CD4-positive, alpha-beta T cell treated with Interleukin-2 at 100 ng/mL for 4 hours (primary cell): ENCODE results near the gene TCF7L1.
"Not testable (repeated sequence)": the region's sequence is repeated elsewhere in the genome, so short reads cannot be mapped to it uniquely, and the experiment has no call there.

ENCODE experiments used
- DNase-seq: peaks from one replicate; pipeline ENCODE4 v3.0.0-alpha.2; 2020; ENCODE audit warnings: low spot score

Gene TCF7L1

GRCh38 chr2:85132834-85133637 is at the start of gene TCF7L1:
Gene TCF7L1, plus strand, starts transcription at chr2:85133392. Its CDS starts 293 bp downstream, at chr2:85133685.
- DNase-seq = no peak

- no peak for DNase-seq
Measured at GRCh38 chr2:85085563-85085962, 47.6 kb upstream of the TCF7L1 start.

GRCh38 chr2:85087541-85087940 is 45.7 kb upstream of the TCF7L1 start:
- DNase-seq = no peak

GRCh38 chr2:85088921-85089320 is 44.3 kb upstream of the TCF7L1 start:
- no peak for DNase-seq

GRCh38 chr2:85089585-85089984 is 43.6 kb upstream of the TCF7L1 start:
- no peak for DNase-seq

- DNase-seq = no peak
Measured at GRCh38 chr2:85091838-85092237, 41.4 kb upstream of the TCF7L1 start.

- no peak for DNase-seq
Measured at GRCh38 chr2:85095094-85095493, 38.1 kb upstream of the TCF7L1 start.

- DNase-seq = no peak
Measured at GRCh38 chr2:85096616-85097015, 36.6 kb upstream of the TCF7L1 start.

- no peak for DNase-seq
Measured at GRCh38 chr2:85104228-85104627, 29.0 kb upstream of the TCF7L1 start.

- no peak for DNase-seq
Measured at GRCh38 chr2:85106489-85107180, 26.6 kb upstream of the TCF7L1 start.

- no peak for DNase-seq
Measured at GRCh38 chr2:85110991-85111560, 22.1 kb upstream of the TCF7L1 start.

GRCh38 chr2:85111819-85112281 is 21.3 kb upstream of the TCF7L1 start:
- DNase-seq = no peak

- no peak for DNase-seq
Measured at GRCh38 chr2:85112906-85113625, 20.1 kb upstream of the TCF7L1 start.

GRCh38 chr2:85114586-85115330 is 18.4 kb upstream of the TCF7L1 start:
- no peak for DNase-seq

- DNase-seq = no peak
Measured at GRCh38 chr2:85116207-85116606, 17.0 kb upstream of the TCF7L1 start.

- no peak for DNase-seq
Measured at GRCh38 chr2:85119900-85120299, 13.3 kb upstream of the TCF7L1 start.

- no peak for DNase-seq
Measured at GRCh38 chr2:85120363-85120762, 12.8 kb upstream of the TCF7L1 start.

- DNase-seq = not testable (repeated sequence)
Measured at GRCh38 chr2:85126462-85126861, 6.7 kb upstream of the TCF7L1 start.

GRCh38 chr2:85129861-85130260 is 3.3 kb upstream of the TCF7L1 start:
- no peak for DNase-seq

- no peak for DNase-seq
Measured at GRCh38 chr2:85130407-85130806, 2.8 kb upstream of the TCF7L1 start.

- no peak for DNase-seq
Measured at GRCh38 chr2:85131116-85131515, 2.1 kb upstream of the TCF7L1 start.

- no peak for DNase-seq
Measured at GRCh38 chr2:85132397-85132796, 795 bp upstream of the TCF7L1 start.
